Endothelial cell (in vitro differentiated cells): Measurements from ENCODE around the gene MOSMO. TPM values are rescaled to one million over a fixed set of nuclear protein-coding genes. Genes with fewer than 3 reads are reported as not detected.
A peak's percentile ranks its signal among the peaks of the same experiment; 100 is the strongest.

ENCODE experiments used
- DNase-seq: peaks from one replicate; pipeline ENCODE4 v3.0.0; 2021; ENCODE audit warnings: low spot score
- H3K27ac Mint-ChIP-seq: one replicate; pipeline ENCODE4 v1.8.0; 2021; ENCODE audit warnings: mixed read lengths, inconsistent platforms; ENCODE audit not compliant: unreplicated experiment
- H3K27me3 Mint-ChIP-seq: one replicate; pipeline ENCODE4 v1.8.0; 2021; ENCODE audit warnings: mild to moderate bottlenecking, moderate library complexity, mixed read lengths, inconsistent platforms; ENCODE audit not compliant: unreplicated experiment
- H3K36me3 Mint-ChIP-seq: one replicate; pipeline ENCODE4 v1.8.0; 2021; ENCODE audit warnings: mild to moderate bottlenecking, low read depth, mixed read lengths, inconsistent platforms; ENCODE audit not compliant: unreplicated experiment
- H3K4me1 Mint-ChIP-seq: one replicate; pipeline ENCODE4 v1.8.0; 2021; ENCODE audit warnings: mild to moderate bottlenecking, mixed read lengths, inconsistent platforms; ENCODE audit not compliant: unreplicated experiment
- H3K4me3 Mint-ChIP-seq: one replicate; pipeline ENCODE4 v1.8.0; 2021; ENCODE audit warnings: mild to moderate bottlenecking, mixed read lengths, inconsistent platforms; ENCODE audit not compliant: unreplicated experiment
- H3K9me3 Mint-ChIP-seq: one replicate; pipeline ENCODE4 v1.8.0; 2021; ENCODE audit warnings: mixed read lengths, inconsistent platforms; ENCODE audit not compliant: unreplicated experiment
- total RNA-seq: library from RNA; stranded (reverse); fragmentation: NEBNext Ultra II Directional; extraction: Animal tissue kit (Norgen Biotek cat#: 25700); gene quantifications from one replicate; pipeline ENCODE4 v1.2.1, GENCODE V29; 2021; ENCODE audit not compliant: unreplicated experiment
- TF ChIP-seq, protein P1 (sequence below): fragments of 200-600 bp; sonication (generic); IDR thresholded peaks from one replicate; pipeline ENCODE4 v1.5.0; 2021; ENCODE audit warnings: antibody characterized with exemption; ENCODE audit not compliant: unreplicated experiment

MOSMO gene
- total RNA-seq, 1 donor from 2014 or later: 15.1 TPM

DNA sequence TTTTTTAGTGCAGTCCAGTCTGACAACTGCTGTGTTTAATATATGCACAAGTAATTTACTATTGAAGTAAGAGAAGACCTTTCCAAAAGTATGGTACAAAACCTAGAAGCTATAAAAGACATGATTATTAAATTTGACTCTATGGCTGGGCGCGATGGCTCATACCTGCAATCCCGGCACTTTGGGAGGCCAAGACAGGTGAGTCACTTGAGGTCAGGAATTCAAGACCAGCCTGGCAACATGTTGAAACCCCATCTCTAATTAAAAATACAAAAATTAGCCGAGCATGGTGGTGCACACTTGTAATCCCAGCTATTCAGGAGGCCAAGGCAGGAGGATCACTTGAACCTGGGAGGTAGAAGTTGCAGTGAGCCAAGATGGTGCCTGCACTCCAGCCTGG lies 43.1 kb downstream of the MOSMO start:
- no peak for DNase-seq
- no peaks in the 10 kb centered on the region for H3K36me3 Mint-ChIP-seq
- H3K9me3 Mint-ChIP-seq: no peaks in the 10 kb centered on the region
- no peak overlapping the region for H3K27ac Mint-ChIP-seq
- no peaks in the 10 kb centered on the region for H3K27me3 Mint-ChIP-seq
- no peak overlapping the region for H3K4me3 Mint-ChIP-seq
- TF ChIP-seq, protein P1, sequence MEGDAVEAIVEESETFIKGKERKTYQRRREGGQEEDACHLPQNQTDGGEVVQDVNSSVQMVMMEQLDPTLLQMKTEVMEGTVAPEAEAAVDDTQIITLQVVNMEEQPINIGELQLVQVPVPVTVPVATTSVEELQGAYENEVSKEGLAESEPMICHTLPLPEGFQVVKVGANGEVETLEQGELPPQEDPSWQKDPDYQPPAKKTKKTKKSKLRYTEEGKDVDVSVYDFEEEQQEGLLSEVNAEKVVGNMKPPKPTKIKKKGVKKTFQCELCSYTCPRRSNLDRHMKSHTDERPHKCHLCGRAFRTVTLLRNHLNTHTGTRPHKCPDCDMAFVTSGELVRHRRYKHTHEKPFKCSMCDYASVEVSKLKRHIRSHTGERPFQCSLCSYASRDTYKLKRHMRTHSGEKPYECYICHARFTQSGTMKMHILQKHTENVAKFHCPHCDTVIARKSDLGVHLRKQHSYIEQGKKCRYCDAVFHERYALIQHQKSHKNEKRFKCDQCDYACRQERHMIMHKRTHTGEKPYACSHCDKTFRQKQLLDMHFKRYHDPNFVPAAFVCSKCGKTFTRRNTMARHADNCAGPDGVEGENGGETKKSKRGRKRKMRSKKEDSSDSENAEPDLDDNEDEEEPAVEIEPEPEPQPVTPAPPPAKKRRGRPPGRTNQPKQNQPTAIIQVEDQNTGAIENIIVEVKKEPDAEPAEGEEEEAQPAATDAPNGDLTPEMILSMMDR: no peak
- H3K4me1 Mint-ChIP-seq: peaks cover 3% of the 10 kb centered on the region

DNA sequence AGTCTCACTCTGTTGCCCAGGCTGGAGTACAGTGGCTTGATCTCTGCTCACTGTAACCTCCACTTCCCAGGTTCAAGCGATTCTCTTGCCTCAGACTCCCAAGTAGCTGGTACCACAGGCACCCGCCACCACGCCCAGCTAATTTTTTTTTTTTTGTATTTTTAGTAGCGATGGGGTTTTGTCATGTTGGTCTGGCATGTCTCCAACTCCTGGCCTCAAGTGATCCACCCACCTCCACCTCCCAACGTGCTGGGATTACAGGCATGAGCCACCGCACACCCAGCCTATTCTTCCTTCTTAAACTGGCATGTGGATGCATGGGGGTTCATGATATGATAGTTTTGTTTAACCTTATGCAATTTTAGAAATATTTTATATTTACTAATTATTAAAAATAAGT lies 45.1 kb downstream of the MOSMO start:
- peaks cover 3% of the 10 kb centered on the region for H3K4me1 Mint-ChIP-seq
- TF ChIP-seq, protein P1: no peak

DNA sequence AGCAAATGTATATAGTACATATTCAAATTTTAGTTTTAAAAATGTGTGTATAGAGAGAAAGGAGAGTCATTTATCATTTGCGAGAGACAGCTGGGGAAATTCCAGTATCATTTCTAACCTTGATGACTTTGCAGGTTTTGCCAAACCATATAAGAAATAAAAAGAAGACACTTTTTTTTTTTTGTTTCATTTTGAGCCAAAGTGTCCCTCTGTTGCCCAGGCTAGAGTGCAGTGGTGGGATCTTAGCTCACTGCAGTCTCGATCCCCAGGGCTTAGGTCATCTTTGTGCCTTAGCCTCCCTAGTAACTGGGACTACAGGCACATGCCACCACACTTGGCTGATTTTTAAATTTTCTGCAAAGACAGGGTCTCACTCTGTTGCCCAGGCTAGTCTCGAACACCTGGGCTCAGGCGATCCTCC lies 46.0 kb downstream of the MOSMO start:
- TF ChIP-seq, protein P1: no peak
- H3K27ac Mint-ChIP-seq: no peak overlapping the region
- no peaks in the 10 kb centered on the region for H3K9me3 Mint-ChIP-seq
- no peak for DNase-seq
- no peaks in the 10 kb centered on the region for H3K36me3 Mint-ChIP-seq
- no peaks in the 10 kb centered on the region for H3K27me3 Mint-ChIP-seq
- H3K4me1 Mint-ChIP-seq: peaks cover 7% of the 10 kb centered on the region
- H3K4me3 Mint-ChIP-seq: no peak overlapping the region

More for the DNA sequence above, 45.1 kb downstream of the MOSMO start:
- Mint-ChIP-seq H3K4me3 (no peak overlapping the region), H3K36me3 (no peaks in the 10 kb centered on the region), H3K27me3 (no peaks in the 10 kb centered on the region), H3K9me3 (no peaks in the 10 kb centered on the region), H3K27ac (no peak overlapping the region)
- DNase-seq: no peak

DNA sequence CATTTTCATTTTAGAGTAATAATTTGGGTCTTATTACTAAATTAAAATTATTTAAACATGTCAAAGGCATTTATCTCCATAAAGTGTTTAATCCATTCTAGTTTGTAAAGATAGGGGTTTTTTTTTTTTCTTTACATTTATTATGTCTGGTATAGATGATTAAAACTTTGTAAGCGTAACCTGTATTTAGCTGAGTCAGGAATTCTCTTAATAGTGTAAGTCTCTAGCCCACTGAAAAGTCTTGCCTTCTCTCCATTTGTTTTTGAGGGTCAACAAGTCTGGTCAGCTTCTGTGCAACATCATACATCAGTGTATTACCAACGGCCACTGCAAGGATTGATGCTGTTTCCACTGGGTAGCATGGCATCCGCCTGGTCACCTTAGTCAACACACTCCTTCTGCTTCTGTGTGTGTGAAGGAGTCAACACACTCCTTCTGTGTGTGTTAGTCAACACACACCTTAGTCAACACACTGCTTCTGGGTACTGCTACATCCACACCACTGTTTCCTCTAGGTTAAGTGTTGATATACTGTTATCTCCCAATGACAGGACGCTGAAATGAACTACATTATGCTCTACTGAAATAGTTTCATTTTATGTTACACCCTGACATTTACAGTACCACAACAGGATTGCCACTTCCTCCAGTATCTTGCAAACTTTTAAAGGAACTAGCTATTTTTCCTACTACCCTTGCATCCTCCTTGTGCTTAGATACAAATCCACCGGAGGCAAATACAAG lies 47.1 kb downstream of the MOSMO start:
- Mint-ChIP-seq H3K9me3 (no peaks in the 10 kb centered on the region), H3K4me1 (peaks cover 7% of the 10 kb centered on the region), H3K27ac (no peak overlapping the region)

DNA sequence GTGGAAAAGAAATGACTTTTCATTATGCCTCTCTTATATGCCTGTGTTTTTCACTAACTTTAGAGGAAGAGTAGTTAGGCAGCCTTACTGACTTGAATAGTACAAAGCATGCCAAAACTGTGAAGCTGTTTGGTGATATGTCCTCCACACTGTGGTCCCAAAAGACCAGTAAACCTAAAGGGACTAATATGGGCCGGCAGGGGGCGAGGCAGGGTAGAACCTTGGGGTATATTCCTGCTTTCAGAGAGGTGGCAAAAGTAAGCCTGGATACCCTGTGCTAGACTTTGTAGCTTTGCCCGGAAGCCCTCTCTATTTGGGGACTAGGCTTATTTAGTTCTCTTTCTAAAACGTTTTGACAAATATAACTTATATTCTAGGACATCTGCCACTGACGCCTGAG lies 48.0 kb downstream of the MOSMO start:
- DNase-seq: peak; percentile 48
- no peak overlapping the region for H3K4me3 Mint-ChIP-seq
- no peaks in the 10 kb centered on the region for H3K36me3 Mint-ChIP-seq
- no peaks in the 10 kb centered on the region for H3K27me3 Mint-ChIP-seq
- H3K9me3 Mint-ChIP-seq: no peaks in the 10 kb centered on the region
- peaks cover 7% of the 10 kb centered on the region for H3K4me1 Mint-ChIP-seq
- TF ChIP-seq, protein P1: peak; percentile 54
- H3K27ac Mint-ChIP-seq: no peak overlapping the region

More for the DNA sequence above, 47.1 kb downstream of the MOSMO start:
- H3K4me3 Mint-ChIP-seq: no peak overlapping the region
- H3K36me3 Mint-ChIP-seq: no peaks in the 10 kb centered on the region
- no peak for DNase-seq
- no peaks in the 10 kb centered on the region for H3K27me3 Mint-ChIP-seq
- TF ChIP-seq, protein P1: no peak
